ENCODE data around the gene ADGRG6.

ADGRG6 gene

DNA sequence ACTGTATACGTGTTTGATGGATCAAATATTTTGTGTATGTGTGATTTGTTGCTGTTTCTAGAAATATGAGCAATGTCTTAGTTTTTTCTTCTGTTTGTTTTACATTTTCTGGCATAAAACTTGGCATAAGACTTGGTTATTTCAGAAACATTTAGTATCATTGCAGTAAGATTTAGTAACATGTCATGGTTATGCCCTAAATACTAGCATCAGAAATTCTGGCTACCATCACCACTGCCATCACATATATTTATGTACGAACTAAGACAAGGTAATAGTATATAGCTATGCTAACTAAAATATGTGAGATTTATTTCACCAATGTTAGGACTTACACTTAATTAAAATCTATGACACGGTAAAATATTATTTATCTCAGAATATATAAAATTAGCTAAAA, 10.3 kb upstream of the ADGRG6 start:
- no peak for DNase-seq (ENCODE audit: low read depth)

DNA sequence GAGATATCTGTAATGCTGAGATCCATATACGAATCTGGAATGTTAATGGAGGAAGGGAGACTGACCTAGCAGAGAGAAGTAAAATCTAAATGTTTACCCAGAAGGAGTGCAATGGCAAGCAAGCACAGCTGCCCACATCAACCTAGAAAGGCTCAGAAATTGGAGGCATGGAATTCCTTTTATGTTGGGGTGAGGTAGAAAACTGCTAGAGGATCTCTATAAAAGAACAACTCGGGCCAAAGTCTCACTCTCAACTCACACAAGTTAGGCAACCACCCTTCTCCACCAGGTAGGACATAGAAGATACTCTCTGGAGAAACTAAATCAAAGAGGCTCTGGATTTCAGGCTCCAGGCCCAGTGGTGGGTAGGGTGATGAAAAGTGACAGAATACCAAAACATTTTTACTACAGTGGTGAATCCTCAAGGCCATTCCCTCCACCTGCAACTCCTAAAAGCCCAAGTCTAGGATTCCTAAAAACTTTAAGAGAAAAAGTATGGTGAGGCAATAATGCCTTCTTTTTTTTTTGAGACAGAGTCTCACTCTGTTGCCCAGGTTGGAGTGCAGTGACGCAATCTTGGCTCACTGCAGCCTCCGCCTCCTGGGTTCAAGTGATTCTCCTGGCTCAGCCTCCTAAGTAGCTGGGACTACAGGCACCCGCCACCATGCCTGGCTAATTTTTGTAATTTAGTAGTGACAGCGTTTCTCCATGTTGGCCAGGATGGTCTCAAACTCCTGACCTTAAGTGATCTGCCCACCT, 9.5 kb upstream of the ADGRG6 start:
- DNase-seq (ENCODE audit: low read depth), result no peak

DNA sequence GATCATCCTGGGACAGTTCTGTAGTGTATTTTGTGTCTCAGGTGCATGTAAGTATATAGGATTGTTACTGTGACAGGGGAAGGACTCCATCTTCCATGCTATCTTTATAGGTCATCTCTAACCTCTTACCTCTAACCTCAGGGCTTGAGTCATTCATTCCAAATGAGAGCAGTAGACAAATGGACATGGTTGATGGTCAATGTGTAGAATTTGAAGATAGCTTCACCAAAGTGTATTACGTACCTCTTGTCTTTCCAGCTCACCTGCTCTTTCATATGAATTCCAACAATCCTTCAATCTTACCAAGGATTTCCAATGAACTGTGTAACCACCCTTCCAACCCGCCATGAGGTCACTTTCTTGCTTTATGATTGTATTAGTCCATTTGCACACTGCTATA, 8.7 kb upstream of the ADGRG6 start:
- no peak for DNase-seq (ENCODE audit: low read depth)

DNA sequence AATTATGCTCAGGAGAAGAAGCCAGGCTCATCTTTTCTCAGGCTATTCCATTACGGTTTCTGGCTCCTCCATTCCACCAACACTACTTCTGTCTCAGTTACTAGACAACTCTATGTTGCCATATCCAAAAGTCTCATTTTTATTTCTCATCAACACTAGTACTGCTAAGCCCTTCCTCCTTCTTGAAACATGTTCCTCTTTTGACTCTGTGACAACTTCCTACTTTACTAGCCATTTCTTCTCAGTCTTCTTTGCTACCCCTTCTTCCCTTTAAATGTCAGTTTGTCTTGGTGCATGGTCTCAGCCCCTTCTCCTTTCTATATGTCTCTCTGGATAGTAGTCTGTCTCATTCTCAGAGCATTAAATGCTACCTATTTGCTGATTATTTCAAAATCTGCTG, 7.1 kb upstream of the ADGRG6 start:
- DNase-seq (ENCODE audit: low read depth), result no peak

DNA sequence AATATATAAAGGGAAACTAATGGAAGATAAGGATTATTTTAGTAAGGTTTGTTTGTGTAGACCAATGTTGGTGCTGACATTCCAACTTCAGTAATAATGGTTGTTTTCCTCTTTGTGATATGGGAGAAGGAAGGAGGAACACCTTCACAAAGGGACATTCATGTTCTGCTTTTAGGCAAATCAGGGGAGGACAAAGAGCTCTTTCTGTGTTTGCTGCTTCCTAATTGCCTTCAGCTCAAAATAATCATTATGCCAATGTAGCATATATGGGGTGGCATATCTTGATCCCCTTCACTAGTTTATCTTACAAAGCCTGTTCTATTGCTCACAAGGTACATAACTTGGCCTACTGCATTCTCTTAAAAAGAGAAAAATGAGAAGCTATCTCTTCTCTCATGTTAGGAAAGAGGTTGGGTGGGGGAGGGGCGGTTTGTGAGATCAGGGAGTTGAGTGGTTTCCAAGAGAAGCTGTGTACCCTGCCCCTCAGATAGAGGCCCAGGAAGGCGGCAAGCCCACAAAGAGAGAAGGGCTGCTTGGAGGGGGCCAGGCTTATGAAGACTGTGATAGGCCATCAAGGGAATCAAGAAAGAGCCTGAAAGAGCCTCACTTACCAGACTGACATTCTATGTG, 4.7 kb upstream of the ADGRG6 start:
- no peak for DNase-seq (ENCODE audit: low read depth)

DNA sequence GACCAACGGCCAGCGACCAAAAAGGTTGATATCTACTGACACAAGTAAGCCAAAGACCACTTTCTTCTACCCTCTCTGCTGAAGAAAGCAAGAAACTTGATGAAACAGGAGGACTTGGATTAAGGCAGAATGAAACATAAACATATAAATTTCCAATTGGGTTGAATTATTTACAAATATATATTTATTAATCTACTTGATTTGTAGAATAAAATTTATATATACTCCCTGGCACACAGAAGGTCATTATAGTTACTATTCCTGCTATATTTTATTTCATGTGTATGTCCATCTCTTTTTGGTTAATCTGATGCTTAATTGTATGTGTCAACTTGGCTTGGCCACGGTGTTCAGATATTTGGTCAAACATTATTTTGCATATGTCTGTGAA, 4.2 kb upstream of the ADGRG6 start:
- no peak for DNase-seq (ENCODE audit: low read depth)

DNA sequence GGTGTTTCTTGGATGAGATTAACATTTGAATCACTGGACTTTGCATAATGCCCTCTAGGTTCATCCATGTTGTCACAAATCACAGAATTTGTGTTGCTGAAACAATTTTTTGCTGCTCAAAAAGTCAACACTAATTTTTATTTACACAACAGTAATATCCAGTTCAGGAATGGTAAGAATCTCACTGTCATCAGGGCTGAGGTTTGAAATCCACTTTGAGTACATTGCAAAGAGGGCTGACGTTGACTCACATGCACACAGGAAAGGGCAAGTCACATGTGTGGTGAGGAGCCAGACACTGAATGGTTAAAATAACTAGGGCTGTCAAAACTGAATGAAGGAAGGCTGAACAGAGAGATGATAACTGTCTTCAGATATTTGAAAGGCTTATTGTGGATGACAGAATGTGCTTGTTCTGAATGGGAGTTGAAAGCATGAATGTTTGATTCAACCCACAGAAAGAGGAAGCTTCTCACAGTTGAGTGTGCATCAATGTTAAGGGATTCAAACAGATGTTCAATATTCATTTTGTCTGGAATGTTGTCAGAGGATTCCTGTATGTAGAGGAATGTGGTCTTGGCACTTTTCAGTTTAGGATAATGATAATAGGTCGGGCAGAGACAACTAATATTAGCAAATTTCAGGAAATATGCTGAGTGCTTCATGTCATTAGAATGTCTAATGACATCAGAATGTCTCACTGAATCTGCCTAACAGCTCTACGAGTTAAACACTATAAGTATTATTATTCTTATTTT, 3.6 kb upstream of the ADGRG6 start:
- DNase-seq (ENCODE audit: low read depth), result peak; percentile 92

DNA sequence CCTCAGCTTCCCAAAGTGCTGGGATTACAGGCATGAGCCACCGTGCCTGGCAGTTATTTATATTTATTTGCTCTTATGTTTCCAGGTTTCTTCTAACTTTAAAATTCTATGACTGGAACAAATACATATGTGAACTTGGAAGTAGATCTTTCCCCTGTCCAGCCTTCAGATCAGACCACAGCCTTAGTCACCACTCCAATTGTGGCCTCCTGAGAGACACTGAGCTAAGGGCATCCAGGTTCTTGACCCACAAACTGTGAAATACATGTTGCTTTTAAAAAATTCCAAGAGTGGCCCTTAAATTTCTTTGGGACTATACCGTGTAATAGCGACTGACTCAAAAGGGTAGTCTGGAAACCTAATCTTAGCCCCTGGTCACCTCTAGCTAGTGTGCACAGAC, 1.5 kb upstream of the ADGRG6 start:
- peak; percentile 32 for DNase-seq (ENCODE audit: low read depth)

DNA sequence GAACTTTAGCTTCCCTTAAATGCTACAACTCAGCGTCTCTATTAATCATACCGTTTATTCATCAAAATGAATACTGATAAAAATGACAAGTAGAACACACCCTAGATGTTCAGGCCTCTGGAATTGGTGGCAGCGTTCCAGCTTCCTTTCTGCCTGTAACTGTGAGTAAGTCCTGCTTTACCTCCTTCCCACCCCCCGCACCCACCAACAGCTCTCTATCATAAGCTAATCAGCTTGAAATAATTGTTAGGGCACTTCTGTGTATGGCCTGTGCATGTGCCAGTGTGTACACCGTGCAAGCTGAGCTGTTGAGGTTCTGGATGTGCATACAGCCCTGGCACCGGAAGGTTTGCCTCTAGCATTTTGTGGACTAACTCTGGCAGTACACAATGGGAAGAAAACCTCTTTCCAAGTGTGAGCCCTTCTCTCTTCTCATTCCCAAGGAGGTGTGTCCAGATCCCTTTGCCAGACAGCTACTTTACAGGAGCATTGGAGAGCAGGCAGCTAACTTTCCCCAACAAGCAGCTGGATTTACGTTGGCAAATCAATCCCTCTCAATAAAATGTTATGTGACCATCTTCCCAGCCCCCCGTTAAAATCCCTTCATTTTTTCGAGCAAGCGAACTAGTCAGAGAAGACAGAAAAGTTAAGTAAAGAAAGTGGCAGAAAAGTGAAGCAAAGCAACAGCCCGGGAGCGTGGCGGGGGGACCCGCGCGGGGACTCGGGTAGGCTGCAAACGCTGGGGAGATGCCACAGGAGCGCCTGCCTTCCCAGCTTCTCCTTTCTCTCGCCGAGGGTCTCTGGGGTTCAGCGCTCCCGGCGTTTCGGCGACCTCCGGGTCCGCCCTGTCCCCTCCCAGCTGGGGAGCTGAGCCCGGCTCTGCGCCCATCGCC, 803 bp upstream of the ADGRG6 start:
- peak; percentile 79 for DNase-seq (ENCODE audit: low read depth)

DNA sequence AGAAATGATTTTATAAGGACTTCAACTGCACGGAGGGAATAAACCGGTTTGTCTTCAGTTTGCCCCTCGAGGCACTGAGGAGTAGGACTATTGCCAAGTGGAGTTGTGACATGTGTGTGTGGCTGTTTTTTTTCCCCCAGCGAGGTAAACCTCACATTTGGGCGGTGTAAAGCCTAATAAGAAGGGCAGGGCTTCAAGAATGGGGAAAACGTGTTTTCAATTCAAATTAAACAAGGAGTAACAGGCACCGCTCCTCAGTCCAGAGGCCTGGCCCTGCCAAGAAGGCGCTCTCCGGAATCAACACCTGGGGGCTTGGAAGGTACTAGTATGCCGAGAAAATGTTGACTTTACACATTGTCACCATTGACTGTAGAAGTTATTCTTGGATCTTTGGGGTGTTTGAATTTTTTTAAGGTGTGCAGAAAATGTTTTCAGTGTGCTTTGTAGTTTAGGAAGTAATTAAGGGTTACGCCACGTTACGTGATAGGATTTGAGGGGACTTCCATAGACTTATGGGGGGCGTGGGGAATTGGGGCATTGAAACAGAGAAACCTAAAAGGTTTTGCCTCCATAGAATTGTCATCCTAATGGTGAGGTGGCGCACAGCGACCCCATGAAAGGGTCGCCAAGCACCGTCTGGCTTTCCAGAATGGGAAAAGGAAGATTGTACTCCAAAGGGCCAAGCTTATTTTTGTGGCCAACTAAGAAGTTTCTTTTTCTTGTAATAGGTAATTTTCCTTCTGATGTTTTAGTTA, 791 bp downstream of the ADGRG6 start:
- peak; percentile 38 for DNase-seq (ENCODE audit: low read depth)

DNA sequence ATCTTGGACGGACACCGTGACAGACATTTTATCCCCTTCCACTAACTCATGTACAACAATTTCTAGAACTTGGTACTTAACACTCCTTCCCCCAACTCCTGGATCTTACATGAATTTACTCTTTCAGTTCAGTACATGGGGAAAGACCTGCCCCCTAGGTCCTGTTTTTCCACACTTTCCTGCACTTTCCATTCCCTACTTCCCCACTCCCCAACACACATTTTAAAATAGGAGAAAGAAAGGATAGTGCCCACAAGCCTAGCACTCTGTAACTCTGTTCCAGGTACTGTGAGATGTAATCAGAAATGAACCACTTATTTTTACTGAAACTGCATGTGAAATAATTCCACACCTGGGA, 1.3 kb downstream of the ADGRG6 start:
- DNase-seq (ENCODE audit: low read depth), result peak; percentile 17

DNA sequence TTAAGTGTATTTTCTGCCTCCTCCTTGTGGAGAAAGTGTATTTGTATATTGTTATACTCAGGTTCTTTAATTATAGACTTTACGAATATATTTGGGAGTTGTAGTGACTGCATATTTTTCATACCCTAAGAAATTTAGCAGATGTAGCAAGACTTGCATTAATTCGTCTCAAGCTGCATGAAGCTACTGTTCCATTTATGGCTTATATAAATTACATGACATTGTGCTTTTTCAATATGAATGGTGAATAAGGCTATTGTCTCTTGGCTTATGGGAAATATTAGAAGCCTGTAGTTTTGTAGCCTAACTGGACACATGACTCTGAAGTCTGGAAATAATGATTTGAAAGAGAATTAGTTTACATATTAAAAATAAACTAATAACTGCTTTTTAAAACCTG, 2.4 kb downstream of the ADGRG6 start:
- DNase-seq (ENCODE audit: low read depth), result no peak

DNA sequence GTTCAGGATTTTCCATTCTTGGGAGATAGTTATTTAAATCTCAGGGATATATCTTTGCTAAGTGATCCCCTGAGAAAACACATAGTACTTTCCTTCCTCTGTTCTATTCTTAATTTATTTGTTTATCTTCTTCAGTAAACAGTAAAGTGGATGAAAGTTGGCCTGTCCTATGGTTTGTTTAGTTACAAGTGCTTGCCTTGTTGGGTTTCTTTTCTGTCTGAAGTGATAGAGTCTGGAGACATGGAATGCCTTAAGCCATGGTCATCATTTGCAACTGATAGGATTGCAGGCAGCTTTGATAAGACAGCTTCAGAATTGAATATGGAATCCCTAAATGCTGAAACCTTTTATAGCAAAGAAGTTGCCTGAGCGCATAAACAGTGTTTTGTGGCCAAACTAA, 4.9 kb downstream of the ADGRG6 start:
- DNase-seq (ENCODE audit: low read depth), result no peak

DNA sequence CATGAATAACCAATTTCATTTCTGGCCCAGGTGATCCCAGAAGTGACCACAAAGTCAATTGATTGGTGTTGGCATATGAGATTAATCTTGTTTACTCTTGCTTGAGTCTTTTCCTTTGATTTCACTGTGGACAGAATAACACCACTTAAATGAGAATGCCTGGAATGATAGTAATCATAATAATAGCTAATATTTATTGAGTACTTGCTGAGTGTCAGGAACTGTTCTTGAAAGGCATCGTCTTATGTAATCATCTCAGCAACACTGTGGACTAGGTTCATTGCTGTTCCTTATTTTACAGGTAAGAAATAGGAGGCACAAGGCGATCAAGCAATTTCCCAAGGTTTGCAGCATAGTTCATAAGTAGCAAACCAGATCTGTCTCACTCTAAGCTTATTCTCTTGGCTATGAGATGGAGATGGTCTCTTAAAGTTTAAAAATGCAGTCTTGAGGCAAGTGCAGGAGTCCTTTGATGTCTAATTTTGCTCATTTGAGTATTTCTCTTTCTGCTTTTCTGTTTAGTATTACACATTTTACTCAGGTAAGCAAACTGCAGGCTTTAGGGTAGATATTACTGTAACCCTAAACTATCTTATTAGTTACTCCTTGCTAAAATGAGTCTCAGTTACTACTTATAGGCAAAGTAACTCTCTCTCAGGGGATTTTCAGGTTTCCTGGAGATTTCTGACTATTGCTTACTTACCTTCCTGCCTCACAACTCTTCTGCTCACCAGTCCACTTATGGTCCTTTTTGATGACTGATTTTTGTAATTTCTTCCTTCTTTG, 6.3 kb downstream of the ADGRG6 start:
- DNase-seq (ENCODE audit: low read depth), result no peak

DNA sequence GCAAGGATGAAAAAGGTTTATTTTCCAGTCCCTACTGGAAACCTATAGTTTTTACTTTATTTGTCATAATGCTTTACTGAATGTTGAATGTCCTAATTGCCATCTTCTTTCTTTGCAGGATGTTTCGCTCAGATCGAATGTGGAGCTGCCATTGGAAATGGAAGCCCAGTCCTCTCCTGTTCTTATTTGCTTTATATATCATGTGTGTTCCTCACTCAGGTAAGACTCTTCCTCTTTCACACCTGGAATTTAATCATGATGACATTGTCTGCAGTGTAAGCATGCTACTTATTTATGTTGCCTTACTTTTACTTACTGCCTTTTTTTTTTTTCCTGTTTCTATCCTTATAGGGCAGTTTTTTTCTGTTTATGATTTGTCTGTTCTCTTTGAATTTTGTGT, 7.6 kb downstream of the ADGRG6 start:
- DNase-seq (ENCODE audit: low read depth), result no peak

DNA sequence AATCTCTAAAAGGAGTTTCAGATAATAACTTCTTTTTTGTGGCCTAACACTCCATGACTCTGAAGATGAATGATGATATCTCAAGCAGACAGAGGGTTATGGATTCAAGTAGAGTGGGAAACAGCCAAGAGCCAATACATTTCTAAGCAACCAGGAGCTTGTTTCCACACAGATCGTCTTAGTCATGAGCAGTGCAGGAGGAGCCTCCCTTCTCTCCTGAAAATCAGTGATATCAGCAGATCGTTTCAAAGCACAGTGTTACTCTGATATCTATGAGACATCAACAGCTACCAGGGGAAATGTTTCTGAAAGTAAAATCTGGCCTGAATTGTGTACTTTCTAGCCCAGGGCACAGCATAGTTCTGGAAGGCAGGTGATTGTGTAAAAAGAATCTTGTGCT, 11.5 kb downstream of the ADGRG6 start:
- peak; percentile 75 for DNase-seq (ENCODE audit: low read depth)

DNA sequence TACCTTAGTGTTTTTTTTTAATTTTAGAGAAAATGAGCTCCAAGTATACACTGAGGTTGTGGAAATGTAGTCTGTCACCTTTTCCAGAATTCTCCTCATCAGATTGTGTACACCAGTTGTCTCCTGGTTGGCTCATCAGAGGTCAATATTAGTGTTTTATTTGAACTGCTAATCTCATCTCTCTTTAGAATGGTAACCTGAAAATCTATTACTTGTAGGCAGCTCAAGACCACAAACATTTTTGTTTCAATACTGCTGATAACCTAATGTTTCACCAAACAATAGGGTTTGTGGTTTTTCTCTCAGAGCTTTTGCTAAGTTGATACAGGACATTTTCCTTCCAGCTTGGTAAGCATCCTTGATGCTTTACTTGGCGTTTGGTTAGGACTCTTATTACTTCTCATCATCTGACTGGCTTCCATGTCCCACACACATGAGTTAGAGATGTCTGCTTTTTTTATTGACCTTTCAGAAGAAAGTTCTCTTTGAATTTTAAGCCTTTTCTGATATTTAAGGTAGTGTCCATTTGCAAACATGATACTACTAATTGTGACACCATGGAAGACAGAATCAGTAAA, 15.1 kb downstream of the ADGRG6 start:
- no peak for DNase-seq (ENCODE audit: low read depth)

DNA sequence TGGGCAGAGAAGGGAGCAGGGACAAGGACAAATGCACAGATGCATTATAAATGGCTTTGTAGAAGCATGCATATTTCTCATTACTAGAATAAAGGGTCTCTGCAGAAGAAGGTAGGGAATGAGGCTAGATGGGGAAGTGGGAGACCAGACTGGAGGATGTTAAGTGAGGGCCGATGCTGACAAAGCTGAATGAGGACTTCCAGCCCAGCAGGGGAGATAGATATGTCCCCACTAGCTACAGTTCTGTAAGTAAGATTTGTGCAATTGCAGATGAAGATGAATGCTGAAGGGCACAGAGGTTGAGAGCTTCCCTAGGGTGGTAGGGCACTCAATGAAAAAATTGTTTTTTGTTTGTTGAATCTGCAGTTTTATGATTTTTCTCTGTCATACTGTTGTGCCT, 16.9 kb downstream of the ADGRG6 start:
- no peak for DNase-seq (ENCODE audit: low read depth)

DNA sequence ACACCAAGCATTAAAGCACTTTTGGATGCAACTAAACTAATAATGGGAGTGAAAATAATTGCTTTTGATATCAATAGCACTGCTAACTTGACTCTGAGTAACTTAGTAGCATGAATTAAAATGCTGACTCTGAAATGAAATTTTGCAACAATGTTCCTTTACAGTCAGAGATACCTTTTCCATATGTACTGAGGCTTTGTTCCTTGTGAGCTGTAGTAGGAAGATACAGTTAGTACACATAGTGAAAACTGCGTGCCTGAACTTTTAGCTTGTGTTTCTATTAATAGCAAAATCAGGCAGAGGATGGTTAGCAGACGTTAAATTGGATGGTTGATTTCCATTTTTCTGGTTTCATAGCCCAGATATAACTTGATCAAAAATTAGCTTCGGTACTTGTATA, 18.6 kb downstream of the ADGRG6 start:
- DNase-seq (ENCODE audit: low read depth), result no peak

DNA sequence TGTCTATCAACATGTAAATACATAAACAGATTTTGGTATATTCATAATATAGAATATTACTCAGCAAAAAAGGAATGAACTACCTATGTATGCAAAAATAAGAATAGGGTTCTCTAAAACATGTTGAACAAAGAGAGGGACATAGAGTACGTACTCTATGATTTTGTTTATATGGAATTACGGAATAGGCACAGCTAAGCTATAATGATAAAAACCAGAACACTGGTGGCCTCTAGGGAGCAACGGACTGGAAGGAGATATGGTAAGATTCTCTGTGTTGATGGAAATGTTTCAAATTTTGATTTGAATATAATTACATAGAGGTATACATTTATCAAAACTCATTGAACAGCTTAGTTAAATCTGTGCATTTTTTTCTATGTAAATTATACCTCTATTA, 19.6 kb downstream of the ADGRG6 start:
- DNase-seq (ENCODE audit: low read depth), result no peak
